ENCODE data around the gene IFITM1.

GRCh38 chr11:313787-314553 is at the start of gene IFITM1:
- TF ChIP-seq NFE2L2 (IDR thresholded peaks at IDR 0.05; ENCODE audit: low read depth, low read length) (no peak), SMC3 (IDR thresholded peaks at IDR 0.05; ENCODE audit: low read depth, low read length) (no peak), CTCF (conservative IDR thresholded peaks at IDR 0.05; ENCODE audit: low read depth, low read length) (no peak), RFX5 (IDR thresholded peaks at IDR 0.05; ENCODE audit: low read depth, low read length) (no peak), RAD21 (IDR thresholded peaks at IDR 0.05; ENCODE audit: low read length) (no peak)

Data from IMR-90 (cell line).